Measurements from ENCODE around the gene LRCH2.
"Not testable (repeated sequence)": the region's sequence is repeated elsewhere in the genome, so short reads cannot be mapped to it uniquely, and the experiment has no call there.

The LRCH2 gene

DNA sequence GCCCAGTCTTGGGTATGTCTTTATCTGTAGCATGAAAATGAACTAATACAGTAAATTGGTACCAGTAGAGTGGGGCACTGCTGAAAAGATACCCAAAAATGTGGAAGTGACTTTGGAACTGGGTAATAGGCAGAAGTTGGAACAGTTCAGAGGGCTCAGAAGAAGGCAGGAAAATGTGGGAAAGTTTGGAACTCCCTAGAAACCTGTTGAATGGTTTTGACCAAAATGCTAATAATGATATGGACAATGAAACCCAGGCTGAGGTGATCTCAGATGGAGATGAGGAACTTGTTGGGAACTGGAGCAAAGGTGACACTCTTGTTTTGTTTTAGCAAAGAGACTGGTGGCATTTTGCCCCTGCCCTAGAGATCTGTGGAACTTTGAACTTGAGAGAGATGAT, 24.3 kb downstream of the LRCH2 start:
- DNase-seq (ENCODE audit: low read depth) = not testable (repeated sequence)

DNA sequence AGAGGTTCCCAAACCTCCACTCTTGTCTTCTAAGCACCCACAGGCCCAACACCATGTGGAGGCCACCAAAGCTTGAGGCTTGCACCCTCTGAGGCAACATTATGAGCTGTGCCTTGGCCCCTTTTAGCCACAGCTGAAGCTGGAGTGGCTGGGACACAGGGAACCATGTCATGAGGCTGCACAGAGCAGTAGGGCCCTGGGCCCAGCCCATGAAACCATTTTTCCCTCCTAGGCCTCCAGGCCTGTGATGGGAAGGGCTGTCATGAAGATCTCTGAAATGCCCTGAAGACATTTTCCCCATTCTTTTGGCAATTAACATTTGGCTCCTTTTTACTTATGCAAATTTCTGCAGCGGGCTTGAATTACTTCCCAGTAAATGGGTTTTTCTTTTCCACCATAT, 29.9 kb downstream of the LRCH2 start:
- no peak for DNase-seq (ENCODE audit: low read depth)

GRCh38 chrX:115192244-115192700, 41.6 kb downstream of the LRCH2 start:
- no peak for DNase-seq (ENCODE audit: low read depth)

- no peak for DNase-seq (ENCODE audit: low read depth)
Observed at GRCh38 chrX:115191490-115192243, 42.2 kb downstream of the LRCH2 start.

- DNase-seq (ENCODE audit: low read depth) = no peak
Observed at GRCh38 chrX:115190636-115191489, 43.0 kb downstream of the LRCH2 start.

GRCh38 chrX:115189646-115190635, 44.0 kb downstream of the LRCH2 start:
- no peak for DNase-seq (ENCODE audit: low read depth)

- DNase-seq (ENCODE audit: low read depth) = no peak
Observed at GRCh38 chrX:115189110-115189509, 44.8 kb downstream of the LRCH2 start, which contains the start of gene RBMXL3. RBMXL3 (plus strand) TSS chrX:115189410; CDS start chrX:115189442, 32 bp downstream.

DNA sequence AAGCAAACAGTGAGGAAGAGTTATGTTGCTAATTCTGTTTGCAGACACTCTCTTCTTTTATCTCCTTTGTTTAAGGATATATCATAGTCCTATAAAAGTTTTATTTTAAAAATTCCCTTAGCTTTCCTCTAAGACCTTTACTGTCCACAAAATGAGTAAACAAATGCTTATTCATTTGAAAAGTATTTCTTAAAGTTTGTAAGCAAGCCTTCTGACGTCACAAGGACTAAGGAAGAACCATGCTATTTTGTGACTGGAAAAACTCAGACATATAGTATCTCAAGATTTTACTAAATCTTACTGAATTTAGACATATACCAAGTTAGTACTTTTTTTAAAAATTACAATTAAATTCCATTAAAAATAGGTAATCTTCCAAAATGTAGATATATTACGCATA, 49.9 kb downstream of the LRCH2 start:
- no peak for DNase-seq (ENCODE audit: low read depth)

- no peak for DNase-seq (ENCODE audit: low read depth)
Observed at GRCh38 chrX:115178473-115178872, 55.4 kb downstream of the LRCH2 start.

- no peak for DNase-seq (ENCODE audit: low read depth)
Observed at GRCh38 chrX:115177932-115178331, 56.0 kb downstream of the LRCH2 start.

GRCh38 chrX:115174548-115174947, 59.3 kb downstream of the LRCH2 start:
- DNase-seq (ENCODE audit: low read depth) = no peak

DNA sequence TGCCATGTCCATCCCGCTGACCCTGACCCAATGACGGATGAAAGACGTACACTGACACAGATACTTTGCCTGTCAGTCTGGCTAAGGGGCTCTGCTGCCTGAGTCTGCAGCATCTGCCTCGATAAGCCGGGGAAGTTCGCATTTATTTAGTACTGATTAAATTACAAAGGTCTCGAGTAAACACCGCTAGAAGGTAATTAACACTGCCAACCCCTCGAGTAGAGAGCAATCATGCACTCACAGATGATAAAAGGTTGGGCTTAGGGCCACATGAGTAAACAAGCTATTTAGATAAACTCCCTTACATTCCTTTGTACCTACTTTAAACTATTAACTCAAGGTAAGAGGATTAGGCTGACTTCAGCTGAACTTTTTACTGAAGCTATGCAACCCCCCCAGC, 60.7 kb downstream of the LRCH2 start:
- DNase-seq (ENCODE audit: low read depth) = no peak

DNA sequence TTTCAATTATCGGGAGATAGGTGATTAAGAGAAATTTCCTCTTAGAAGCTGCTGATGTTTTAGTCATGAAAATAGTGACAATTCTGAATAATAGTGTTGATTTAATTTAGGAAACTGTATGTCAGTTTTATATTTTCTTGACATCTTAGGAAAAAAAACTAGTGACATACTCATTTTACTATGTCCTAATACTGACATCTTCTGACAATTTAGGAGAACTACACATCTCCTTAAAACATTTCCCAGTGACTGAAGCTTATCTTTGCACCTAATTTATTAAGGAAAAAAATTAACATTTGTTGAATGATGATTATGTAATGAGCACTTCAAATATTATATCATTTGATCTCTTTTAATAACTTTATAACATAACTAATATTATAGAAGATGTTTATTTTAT, 86.7 kb downstream of the LRCH2 start:
- no peak for DNase-seq (ENCODE audit: low read depth)

- no peak for DNase-seq (ENCODE audit: low read depth)
Observed at GRCh38 chrX:115142057-115142456, 91.8 kb downstream of the LRCH2 start.

- DNase-seq (ENCODE audit: low read depth) = no peak
Observed at GRCh38 chrX:115138040-115138439, 95.9 kb downstream of the LRCH2 start.

DNA sequence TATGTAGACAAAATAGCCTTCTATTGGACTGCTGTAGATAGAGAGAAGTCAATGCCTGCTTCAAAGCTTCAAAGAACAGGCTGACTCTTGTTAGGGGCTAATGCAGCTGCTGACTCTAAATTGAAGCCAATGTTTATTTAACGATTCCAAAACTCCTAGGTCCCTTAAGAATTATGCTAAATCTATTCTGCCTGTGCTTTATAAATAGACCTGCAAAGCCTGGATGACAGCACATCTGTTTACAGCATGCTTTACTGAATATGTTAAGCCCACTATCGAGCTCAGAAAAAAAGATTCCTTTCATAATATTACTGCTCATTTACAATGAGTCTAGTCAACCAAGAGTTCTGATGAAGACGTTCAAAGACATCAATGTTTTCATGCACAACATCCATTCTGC, 99.5 kb downstream of the LRCH2 start:
- DNase-seq (ENCODE audit: low read depth) = no peak

GRCh38 chrX:115112411-115112810, 121.5 kb downstream of the LRCH2 start:
- no peak for DNase-seq (ENCODE audit: low read depth)

DNA sequence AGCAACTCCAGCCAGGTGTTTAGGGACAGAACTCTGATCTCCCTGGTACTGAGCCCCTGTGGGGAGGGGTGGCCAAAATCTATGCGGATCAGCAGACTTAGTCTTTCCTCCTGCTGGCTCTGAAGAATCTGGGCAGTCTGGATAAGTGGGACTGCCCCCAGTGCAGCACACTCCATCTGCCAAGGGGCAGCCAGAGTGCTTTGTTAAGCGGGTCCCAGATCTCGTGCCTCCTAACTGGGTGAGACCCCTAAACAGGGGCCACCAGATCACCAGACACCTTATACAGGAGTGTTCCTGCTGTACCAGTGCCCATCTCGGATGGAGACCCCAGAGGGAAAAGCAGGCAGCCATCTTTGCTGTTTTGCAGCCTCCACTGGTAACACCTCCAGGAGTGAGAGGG, 135.0 kb downstream of the LRCH2 start:
- no peak for DNase-seq (ENCODE audit: low read depth)

DNA sequence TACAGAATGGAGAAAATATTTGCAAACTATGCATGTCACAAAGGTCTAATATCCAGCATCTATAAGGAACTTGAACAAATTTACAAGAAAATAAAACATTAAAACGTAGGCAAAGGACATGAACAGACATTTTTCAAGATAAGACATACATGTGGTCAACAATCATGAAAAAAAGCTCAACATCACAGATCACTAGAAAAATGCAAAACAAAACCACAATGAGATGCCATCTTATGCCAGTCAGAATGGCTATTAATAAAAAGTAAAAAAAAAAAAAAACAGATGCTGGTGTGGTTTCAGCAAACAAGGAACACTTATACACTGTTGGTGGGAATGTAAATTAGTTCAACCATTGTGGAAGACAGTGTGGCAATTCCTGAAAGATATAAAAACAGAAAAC, 140.7 kb downstream of the LRCH2 start:
- DNase-seq (ENCODE audit: low read depth) = no peak

DNA sequence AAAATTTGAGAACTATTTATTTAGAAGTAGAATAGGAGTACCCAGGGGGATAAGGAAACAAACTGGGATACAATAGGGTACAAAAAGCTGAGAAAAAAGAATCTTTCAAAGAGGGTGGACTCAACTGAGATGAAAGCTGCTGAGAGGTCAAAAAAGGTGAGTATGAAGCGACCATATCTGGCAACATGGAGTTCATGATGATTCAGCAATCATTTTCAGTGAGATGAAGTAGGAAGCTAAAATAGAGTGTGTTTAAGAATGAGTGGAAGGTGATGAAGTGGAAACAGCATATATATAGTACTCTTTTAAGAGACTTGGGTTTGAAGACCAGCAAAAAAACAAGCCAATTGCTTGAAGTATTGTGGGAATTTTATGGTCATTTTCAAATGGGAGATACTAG, 144.5 kb downstream of the LRCH2 start:
- DNase-seq (ENCODE audit: low read depth) = no peak

- no peak for DNase-seq (ENCODE audit: low read depth)
Observed at GRCh38 chrX:115068896-115069295, 165.0 kb downstream of the LRCH2 start.

GRCh38 chrX:115067812-115068211, 166.1 kb downstream of the LRCH2 start:
- no peak for DNase-seq (ENCODE audit: low read depth)
